HL-60 (cell line): ENCODE results near the gene SORL1.

Source experiments
- CTCF ChIP-seq: IDR thresholded peaks from one replicate; pipeline ENCODE4 v1.5.1; 2011; ENCODE audit warnings: low read length, control low read depth, inconsistent platforms; ENCODE audit not compliant: insufficient read depth
- POLR2AphosphoS5 ChIP-seq: IDR thresholded peaks from 2 replicates; pipeline ENCODE4 v1.6.1; 2012; ENCODE audit warnings: low read depth

GRCh38 chr11:121590772-121591404 lies 138.8 kb downstream of the SORL1 start:
- TF ChIP-seq CTCF (no peak), POLR2AphosphoS5 (no peak)
